Measurements from ENCODE around the gene CYS1. TPM values are rescaled to one million over a fixed set of nuclear protein-coding genes. Genes with fewer than 3 reads are reported as not detected.

CYS1 gene
- total and polyA plus RNA-seq, 2 of the 13 experiments (the other 11 are each of a cell fraction or from before 2014, with no cell fraction given): 0.04 TPM; not detected in 1

DNA sequence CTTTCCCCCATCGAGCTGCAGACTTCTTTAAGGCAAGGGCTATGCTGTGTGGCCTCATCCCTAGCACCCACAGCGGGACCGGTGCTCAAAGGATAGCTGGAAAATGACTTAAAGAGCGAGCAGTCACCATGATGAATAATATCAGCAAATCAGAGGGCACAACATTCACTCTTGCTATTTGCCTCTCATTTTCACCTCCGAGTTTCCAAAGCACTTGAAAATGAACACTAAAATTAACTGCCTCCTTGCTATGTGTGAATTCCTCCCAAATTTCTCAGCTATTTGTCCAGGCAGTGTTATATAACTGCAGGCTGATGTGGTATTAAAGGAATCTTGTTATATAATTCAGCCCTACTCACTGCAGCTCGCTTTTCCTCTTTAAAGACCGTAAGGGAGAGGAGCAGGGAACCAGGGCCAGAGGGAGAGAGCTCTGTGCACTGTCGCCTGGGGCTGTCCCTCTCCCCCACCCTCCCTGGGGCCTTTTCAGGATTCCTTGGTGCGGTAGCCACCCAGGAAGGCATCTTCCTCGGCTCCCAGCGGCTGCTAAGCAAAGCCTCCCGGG, 1.4 kb downstream of the CYS1 start:
- WGBS (ENCODE audit: low lambda C conversion rate): 30% methylated on average over 11 of the region's 12 CpGs
- Histone ChIP-seq H3K9ac (ENCODE audit: insufficient read depth, low read depth, low read length) (no peak overlapping the region), H3K36me3 (replicated peaks in 1 of 2; ENCODE audit: control insufficient read depth in 1 of 2, insufficient read depth in 2 of 2, low read length in 2 of 2) (no peaks in the 10 kb centered on the region), H3K4me1 (ENCODE audit: insufficient read depth, low read length) (peaks cover 9% of the 10 kb centered on the region; the same call in 1 of the 2 replicates), H4K20me1 (ENCODE audit: insufficient read depth, low read length) (no peaks in the 10 kb centered on the region), H3K4me2 (ENCODE audit: low read depth, low read length) (peak overlapping the region; percentile 72), H3K4me3 (replicated peaks in 1 of 3; ENCODE audit: insufficient read depth in 1 of 3, low read depth in 2 of 3, low read length in 3 of 3) (peak overlapping the region; percentile 56 to 72 (median 59); a peak in 2 of 6 replicates), H3K9me3 (ENCODE audit: low read length) (no peaks in the 10 kb centered on the region), H3K27ac (ENCODE audit: extremely low read length, insufficient read depth, low read length) (no peak overlapping the region), H3K27me3 (ENCODE audit: control insufficient read depth in 1 of 2, insufficient read depth in 2 of 2, low read length in 2 of 2) (peaks cover 12 to 71% of the 10 kb centered on the region in 2 experiments; a peak in 4 of 5 replicates), H2AFZ (ENCODE audit: low read length) (no peak overlapping the region), H3K79me2 (ENCODE audit: insufficient read depth, low read length) (no peaks in the 10 kb centered on the region)
- ChIA-PET POLR2A (no interaction called here), CTCF (ENCODE audit: low intra/inter-chr PET ratio, low total read pairs) (no interaction called here)
- TF ChIP-seq, protein P1, sequence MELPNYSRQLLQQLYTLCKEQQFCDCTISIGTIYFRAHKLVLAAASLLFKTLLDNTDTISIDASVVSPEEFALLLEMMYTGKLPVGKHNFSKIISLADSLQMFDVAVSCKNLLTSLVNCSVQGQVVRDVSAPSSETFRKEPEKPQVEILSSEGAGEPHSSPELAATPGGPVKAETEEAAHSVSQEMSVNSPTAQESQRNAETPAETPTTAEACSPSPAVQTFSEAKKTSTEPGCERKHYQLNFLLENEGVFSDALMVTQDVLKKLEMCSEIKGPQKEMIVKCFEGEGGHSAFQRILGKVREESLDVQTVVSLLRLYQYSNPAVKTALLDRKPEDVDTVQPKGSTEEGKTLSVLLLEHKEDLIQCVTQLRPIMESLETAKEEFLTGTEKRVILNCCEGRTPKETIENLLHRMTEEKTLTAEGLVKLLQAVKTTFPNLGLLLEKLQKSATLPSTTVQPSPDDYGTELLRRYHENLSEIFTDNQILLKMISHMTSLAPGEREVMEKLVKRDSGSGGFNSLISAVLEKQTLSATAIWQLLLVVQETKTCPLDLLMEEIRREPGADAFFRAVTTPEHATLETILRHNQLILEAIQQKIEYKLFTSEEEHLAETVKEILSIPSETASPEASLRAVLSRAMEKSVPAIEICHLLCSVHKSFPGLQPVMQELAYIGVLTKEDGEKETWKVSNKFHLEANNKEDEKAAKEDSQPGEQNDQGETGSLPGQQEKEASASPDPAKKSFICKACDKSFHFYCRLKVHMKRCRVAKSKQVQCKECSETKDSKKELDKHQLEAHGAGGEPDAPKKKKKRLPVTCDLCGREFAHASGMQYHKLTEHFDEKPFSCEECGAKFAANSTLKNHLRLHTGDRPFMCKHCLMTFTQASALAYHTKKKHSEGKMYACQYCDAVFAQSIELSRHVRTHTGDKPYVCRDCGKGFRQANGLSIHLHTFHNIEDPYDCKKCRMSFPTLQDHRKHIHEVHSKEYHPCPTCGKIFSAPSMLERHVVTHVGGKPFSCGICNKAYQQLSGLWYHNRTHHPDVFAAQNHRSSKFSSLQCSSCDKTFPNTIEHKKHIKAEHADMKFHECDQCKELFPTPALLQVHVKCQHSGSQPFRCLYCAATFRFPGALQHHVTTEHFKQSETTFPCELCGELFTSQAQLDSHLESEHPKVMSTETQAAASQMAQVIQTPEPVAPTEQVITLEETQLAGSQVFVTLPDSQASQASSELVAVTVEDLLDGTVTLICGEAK (IDR thresholded peaks at IDR 0.05): no peak
- TF ChIP-seq, protein P1 (CRISPR knock-in tag; IDR thresholded peaks at IDR 0.05): no peak
- no peak for TF ChIP-seq ZNF354B (CRISPR knock-in tag; IDR thresholded peaks at IDR 0.05)
- TF ChIP-seq NONO (IDR thresholded peaks at IDR 0.05): no peak
- no peak for TF ChIP-seq NONO (CRISPR knock-in tag; conservative IDR thresholded peaks at IDR 0.05)
- no peak for TF ChIP-seq MBD4 (IDR thresholded peaks at IDR 0.05; ENCODE audit: borderline replicate concordance, low read length)
- TF ChIP-seq ZNF10 (CRISPR knock-in tag; IDR thresholded peaks at IDR 0.05; ENCODE audit: borderline replicate concordance, low read depth): no peak
- no peak for TF ChIP-seq NKX3-1 (CRISPR knock-in tag; IDR thresholded peaks at IDR 0.05)
- TF ChIP-seq, protein P2, sequence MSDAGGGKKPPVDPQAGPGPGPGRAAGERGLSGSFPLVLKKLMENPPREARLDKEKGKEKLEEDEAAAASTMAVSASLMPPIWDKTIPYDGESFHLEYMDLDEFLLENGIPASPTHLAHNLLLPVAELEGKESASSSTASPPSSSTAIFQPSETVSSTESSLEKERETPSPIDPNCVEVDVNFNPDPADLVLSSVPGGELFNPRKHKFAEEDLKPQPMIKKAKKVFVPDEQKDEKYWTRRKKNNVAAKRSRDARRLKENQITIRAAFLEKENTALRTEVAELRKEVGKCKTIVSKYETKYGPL (CRISPR knock-in tag; IDR thresholded peaks at IDR 0.05): peak; percentile 17; the same call in 1 of the 2 replicates
- no peak for TF ChIP-seq ZNF431 (CRISPR knock-in tag; IDR thresholded peaks at IDR 0.05; ENCODE audit: borderline replicate concordance, low read depth)
- intact Hi-C loops (cut with micrococcal nuclease; ENCODE audit: unreplicated experiment) (no loop called here), in situ Hi-C loops (cut with HindIII; ENCODE audit: extremely low pct_ligation_motif_present, low pct_unique_long_range_greater_than_20kb) (loop anchor here (5.0 kb wide), 1 partner anchor 39 kb away; no protein-coding TSS in a partner anchor)
- DNase-seq (ENCODE audit: low spot score) (no peak), ATAC-seq (peak; percentile 42), FAIRE-seq (no peak)
- no TSS peak for BruUV-seq (replicated peaks)

Measured in HepG2 (cell line).